GM19328 (cell line): ENCODE data around the gene CSNK2A2.

Source experiments
- ATAC-seq: cut with Tn5 transposase; IDR thresholded peaks from one replicate; pipeline ENCODE4 v1.9.1; 2021; ENCODE audit warnings: mild to moderate bottlenecking, moderate library complexity; ENCODE audit not compliant: unreplicated experiment

CSNK2A2 gene

GRCh38 chr16:58200004-58200797, 2.3 kb upstream of the CSNK2A2 start:
- no peak for ATAC-seq

GRCh38 chr16:58198803-58199411, 1.0 kb upstream of the CSNK2A2 start:
- ATAC-seq = no peak

- peak; percentile 38 for ATAC-seq
Measured at GRCh38 chr16:58197314-58198012, 443 bp downstream of the CSNK2A2 start.

- no peak for ATAC-seq
Measured at GRCh38 chr16:58196898-58197313, 1.0 kb downstream of the CSNK2A2 start.

GRCh38 chr16:58195771-58196170, 2.1 kb downstream of the CSNK2A2 start:
- no peak for ATAC-seq

- ATAC-seq = no peak
Measured at GRCh38 chr16:58195344-58195743, 2.6 kb downstream of the CSNK2A2 start.

GRCh38 chr16:58194790-58195189, 3.1 kb downstream of the CSNK2A2 start:
- ATAC-seq = no peak

GRCh38 chr16:58187665-58188421, 10.1 kb downstream of the CSNK2A2 start:
- ATAC-seq = no peak

- ATAC-seq = no peak
Measured at GRCh38 chr16:58187092-58187491, 10.8 kb downstream of the CSNK2A2 start.

GRCh38 chr16:58186176-58186944, 11.5 kb downstream of the CSNK2A2 start:
- ATAC-seq = no peak

- no peak for ATAC-seq
Measured at GRCh38 chr16:58177353-58177710, 20.6 kb downstream of the CSNK2A2 start.

GRCh38 chr16:58176608-58177352, 21.1 kb downstream of the CSNK2A2 start:
- no peak for ATAC-seq

- ATAC-seq = no peak
Measured at GRCh38 chr16:58170223-58170622, 27.7 kb downstream of the CSNK2A2 start.

GRCh38 chr16:58160855-58161254, 37.1 kb downstream of the CSNK2A2 start:
- no peak for ATAC-seq

- ATAC-seq = no peak
Measured at GRCh38 chr16:58158725-58159124, 39.2 kb downstream of the CSNK2A2 start.

- no peak for ATAC-seq
Measured at GRCh38 chr16:58157951-58158540, 39.9 kb downstream of the CSNK2A2 start.

GRCh38 chr16:58157239-58157638, 40.7 kb downstream of the CSNK2A2 start:
- ATAC-seq = no peak

GRCh38 chr16:58155839-58156238, 42.1 kb downstream of the CSNK2A2 start:
- ATAC-seq = no peak

GRCh38 chr16:58154345-58154744, 43.6 kb downstream of the CSNK2A2 start:
- ATAC-seq = no peak
